Measurements from ENCODE around the gene MCTP1.

Gene MCTP1

DNA sequence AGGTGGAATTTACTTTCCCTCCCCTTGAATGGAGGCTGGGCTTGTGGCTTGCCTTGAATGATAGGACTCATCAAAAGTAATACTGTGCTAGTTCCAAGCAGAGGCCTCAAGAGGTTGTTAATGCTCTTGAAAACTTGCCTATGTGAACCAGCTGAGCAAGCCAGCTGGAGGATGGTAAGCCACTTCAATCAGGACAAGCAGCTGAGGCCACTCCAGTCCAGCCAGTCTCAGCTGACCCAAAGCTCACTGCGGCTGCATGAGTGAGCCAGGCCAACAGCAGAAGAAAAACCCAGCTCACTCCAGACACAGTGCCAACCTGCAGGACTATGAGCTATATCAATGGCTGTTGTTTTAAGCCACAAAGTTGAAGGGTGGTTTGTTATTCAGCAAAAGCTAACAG, 182.8 kb downstream of the MCTP1 start:
- TF ChIP-seq, protein P1, sequence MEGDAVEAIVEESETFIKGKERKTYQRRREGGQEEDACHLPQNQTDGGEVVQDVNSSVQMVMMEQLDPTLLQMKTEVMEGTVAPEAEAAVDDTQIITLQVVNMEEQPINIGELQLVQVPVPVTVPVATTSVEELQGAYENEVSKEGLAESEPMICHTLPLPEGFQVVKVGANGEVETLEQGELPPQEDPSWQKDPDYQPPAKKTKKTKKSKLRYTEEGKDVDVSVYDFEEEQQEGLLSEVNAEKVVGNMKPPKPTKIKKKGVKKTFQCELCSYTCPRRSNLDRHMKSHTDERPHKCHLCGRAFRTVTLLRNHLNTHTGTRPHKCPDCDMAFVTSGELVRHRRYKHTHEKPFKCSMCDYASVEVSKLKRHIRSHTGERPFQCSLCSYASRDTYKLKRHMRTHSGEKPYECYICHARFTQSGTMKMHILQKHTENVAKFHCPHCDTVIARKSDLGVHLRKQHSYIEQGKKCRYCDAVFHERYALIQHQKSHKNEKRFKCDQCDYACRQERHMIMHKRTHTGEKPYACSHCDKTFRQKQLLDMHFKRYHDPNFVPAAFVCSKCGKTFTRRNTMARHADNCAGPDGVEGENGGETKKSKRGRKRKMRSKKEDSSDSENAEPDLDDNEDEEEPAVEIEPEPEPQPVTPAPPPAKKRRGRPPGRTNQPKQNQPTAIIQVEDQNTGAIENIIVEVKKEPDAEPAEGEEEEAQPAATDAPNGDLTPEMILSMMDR (IDR thresholded peaks at IDR 0.05; ENCODE audit: low read length): no peak
- TF ChIP-seq EZH2 (optimal IDR thresholded peaks at IDR 0.05; ENCODE audit: low read depth, low read length): no peak
- no peak for TF ChIP-seq EZH2phosphoT487 (IDR thresholded peaks at IDR 0.05; ENCODE audit: low read length)
- H4K20me1 ChIP-seq (ENCODE audit: insufficient read depth, low read length): no peaks in the 10 kb centered on the region
- H3K79me2 ChIP-seq (ENCODE audit: low read length): no peaks in the 10 kb centered on the region
- H2AFZ ChIP-seq (ENCODE audit: low read length): no peak overlapping the region
- no peak overlapping the region for H3K4me3 ChIP-seq (ENCODE audit: low read length)
- H3K27ac ChIP-seq (ENCODE audit: low read length): no peak overlapping the region
- no peaks in the 10 kb centered on the region for H3K9me3 ChIP-seq (replicated peaks; ENCODE audit: insufficient read depth, low read length)
- H3K4me2 ChIP-seq (ENCODE audit: low read depth, low read length): no peak overlapping the region
- no peak for DNase-seq
- H3K27me3 ChIP-seq (replicated peaks; ENCODE audit: insufficient read depth, low read length): no peaks in the 10 kb centered on the region
- H3K4me1 ChIP-seq (ENCODE audit: low read length): no peaks in the 10 kb centered on the region
- H3F3A ChIP-seq (ENCODE audit: insufficient read depth, low read length): no peaks in the 10 kb centered on the region
- H3K9me2 ChIP-seq (replicated peaks; ENCODE audit: insufficient read depth, low read length): no peaks in the 10 kb centered on the region
- H3K9ac ChIP-seq (ENCODE audit: low read length): no peak overlapping the region
- no peaks in the 10 kb centered on the region for H3K36me3 ChIP-seq (replicated peaks; ENCODE audit: insufficient read depth, low read length)

DNA sequence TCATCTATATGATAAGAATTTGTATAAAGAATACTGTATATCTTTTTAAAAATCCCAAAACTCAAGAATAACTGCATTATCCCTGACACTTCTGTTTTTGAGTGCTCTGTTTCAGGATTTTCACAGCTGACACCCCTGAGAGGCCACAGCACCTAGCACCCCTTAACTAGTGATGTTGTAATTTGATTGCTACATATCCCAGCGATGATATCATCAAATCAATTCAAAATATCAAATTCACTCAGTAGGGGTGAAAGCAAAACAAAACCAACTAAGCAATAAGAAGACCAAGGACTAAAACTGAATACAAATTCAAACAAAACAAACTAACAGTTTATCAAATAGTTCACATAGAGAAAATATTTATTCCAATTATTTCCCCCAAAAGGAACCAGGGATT, 184.3 kb downstream of the MCTP1 start:
- TF ChIP-seq EZH2 (optimal IDR thresholded peaks at IDR 0.05; ENCODE audit: low read depth, low read length): no peak
- no peak for TF ChIP-seq EZH2phosphoT487 (IDR thresholded peaks at IDR 0.05; ENCODE audit: low read length)
- TF ChIP-seq, protein P1 (IDR thresholded peaks at IDR 0.05; ENCODE audit: low read length): no peak
- no peak overlapping the region for H3K9ac ChIP-seq (ENCODE audit: low read length)
- H3K27me3 ChIP-seq (replicated peaks; ENCODE audit: insufficient read depth, low read length): no peaks in the 10 kb centered on the region
- no peaks in the 10 kb centered on the region for H4K20me1 ChIP-seq (ENCODE audit: insufficient read depth, low read length)
- H3K4me2 ChIP-seq (ENCODE audit: low read depth, low read length): no peak overlapping the region
- H3F3A ChIP-seq (ENCODE audit: insufficient read depth, low read length): no peaks in the 10 kb centered on the region
- H3K27ac ChIP-seq (ENCODE audit: low read length): no peak overlapping the region
- H3K4me3 ChIP-seq (ENCODE audit: low read length): no peak overlapping the region
- DNase-seq: no peak
- H3K79me2 ChIP-seq (ENCODE audit: low read length): no peaks in the 10 kb centered on the region
- no peaks in the 10 kb centered on the region for H3K36me3 ChIP-seq (replicated peaks; ENCODE audit: insufficient read depth, low read length)
- no peak overlapping the region for H2AFZ ChIP-seq (ENCODE audit: low read length)
- no peaks in the 10 kb centered on the region for H3K9me2 ChIP-seq (replicated peaks; ENCODE audit: insufficient read depth, low read length)
- no peaks in the 10 kb centered on the region for H3K9me3 ChIP-seq (replicated peaks; ENCODE audit: insufficient read depth, low read length)
- H3K4me1 ChIP-seq (ENCODE audit: low read length): no peaks in the 10 kb centered on the region

DNA sequence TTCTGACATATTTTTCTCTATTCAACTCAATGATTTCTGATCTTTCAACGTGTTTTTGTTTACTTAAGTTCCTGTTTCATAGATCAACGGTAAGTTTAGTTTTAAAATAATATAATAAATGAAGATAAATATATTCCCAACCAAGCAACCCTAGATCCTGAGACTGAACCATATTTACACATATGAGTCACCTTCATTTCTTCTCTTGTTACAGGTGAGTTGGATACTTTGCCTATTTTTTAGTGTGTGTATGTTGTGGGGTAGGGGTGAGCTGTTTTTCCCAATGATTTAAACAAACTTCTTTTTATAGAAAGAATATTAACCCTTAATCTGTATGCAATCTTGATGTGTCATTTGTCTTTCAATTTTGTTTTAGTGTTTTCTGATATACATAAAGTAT, 186.9 kb downstream of the MCTP1 start:
- H2AFZ ChIP-seq (ENCODE audit: low read length): no peak overlapping the region
- no peak overlapping the region for H3K27ac ChIP-seq (ENCODE audit: low read length)
- no peak overlapping the region for H3K4me3 ChIP-seq (ENCODE audit: low read length)
- DNase-seq: no peak
- no peak overlapping the region for H3K9ac ChIP-seq (ENCODE audit: low read length)
- no peaks in the 10 kb centered on the region for H3K9me2 ChIP-seq (replicated peaks; ENCODE audit: insufficient read depth, low read length)
- H3K4me2 ChIP-seq (ENCODE audit: low read depth, low read length): no peak overlapping the region
- H3K79me2 ChIP-seq (ENCODE audit: low read length): no peaks in the 10 kb centered on the region
- no peaks in the 10 kb centered on the region for H3F3A ChIP-seq (ENCODE audit: insufficient read depth, low read length)
- TF ChIP-seq, protein P1 (IDR thresholded peaks at IDR 0.05; ENCODE audit: low read length): no peak
- TF ChIP-seq EZH2 (optimal IDR thresholded peaks at IDR 0.05; ENCODE audit: low read depth, low read length) (no peak), EZH2phosphoT487 (IDR thresholded peaks at IDR 0.05; ENCODE audit: low read length) (no peak)
- H3K9me3 ChIP-seq (replicated peaks; ENCODE audit: insufficient read depth, low read length): no peaks in the 10 kb centered on the region
- H3K27me3 ChIP-seq (replicated peaks; ENCODE audit: insufficient read depth, low read length): no peaks in the 10 kb centered on the region
- H3K36me3 ChIP-seq (replicated peaks; ENCODE audit: insufficient read depth, low read length): no peaks in the 10 kb centered on the region
- no peaks in the 10 kb centered on the region for H3K4me1 ChIP-seq (ENCODE audit: low read length)
- no peaks in the 10 kb centered on the region for H4K20me1 ChIP-seq (ENCODE audit: insufficient read depth, low read length)

Data from MM.1S (cell line).